Measurements from ENCODE around the gene DNAJB5. TPM values are rescaled to one million over a fixed set of nuclear protein-coding genes. Genes with fewer than 3 reads are reported as not detected.

DNAJB5 gene
- total RNA-seq, 1 donor from 2014 or later: 40.8 TPM

- no peak for DNase-seq (ENCODE audit: low spot score in 2 of 2)
- H3K4me1 ChIP-seq: peaks cover 16 to 33% of the 10 kb centered on the region in 2 donors
- H3K27me3 ChIP-seq: no peaks in the 10 kb centered on the region
- H3K9me3 ChIP-seq: no peaks in the 10 kb centered on the region
- peak overlapping the region; percentile 30 to 98 for H3K27ac ChIP-seq
- no peak overlapping the region for H3K4me3 ChIP-seq
- intact Hi-C loops (cut with DNase I): loop anchor here (10.0 kb wide), 3 partner anchors 568 to 1182 kb away; partner anchors contain the start of genes UBAP2 and UBE2R2
- peaks cover 26 to 31% of the 10 kb centered on the region in 2 donors for H3K36me3 ChIP-seq
- TF ChIP-seq CTCF (IDR thresholded peaks at IDR 0.05): no peak
These were observed 7.3 kb downstream of the DNAJB5 start for GRCh38 chr9:34996905-34997279.

GRCh38 chr9:34997379-34997781 is 7.8 kb downstream of the DNAJB5 start:
- Histone ChIP-seq H3K9me3 (no peaks in the 10 kb centered on the region), H3K27ac (peak overlapping the region; percentile 42 to 98), H3K36me3 (peaks cover 26 to 31% of the 10 kb centered on the region in 2 donors), H3K27me3 (no peaks in the 10 kb centered on the region), H3K4me1 (peaks cover 13 to 29% of the 10 kb centered on the region in 2 donors), H3K4me3 (no peak overlapping the region)
- no peak for DNase-seq (ENCODE audit: low spot score in 2 of 2)
- no peak for TF ChIP-seq CTCF (IDR thresholded peaks at IDR 0.05)
- intact Hi-C loops (cut with DNase I): loop anchor here (10.0 kb wide), 3 partner anchors 567 to 1183 kb away; partner anchors contain the start of genes UBAP2 and UBE2R2

GRCh38 chr9:34998266-34998665 is 8.7 kb downstream of the DNAJB5 start:
- no peaks in the 10 kb centered on the region for H3K9me3 ChIP-seq
- no peak for DNase-seq (ENCODE audit: low spot score in 2 of 2)
- H3K4me3 ChIP-seq: no peak overlapping the region
- H3K27me3 ChIP-seq: no peaks in the 10 kb centered on the region
- peaks cover 26 to 31% of the 10 kb centered on the region in 2 donors for H3K36me3 ChIP-seq
- peak overlapping the region; percentile 42 to 98 for H3K27ac ChIP-seq
- TF ChIP-seq CTCF (IDR thresholded peaks at IDR 0.05): no peak
- intact Hi-C loops (cut with DNase I): loop anchor here (10.0 kb wide), 3 partner anchors 567 to 1183 kb away; partner anchors contain the start of genes UBAP2 and UBE2R2
- H3K4me1 ChIP-seq: peaks cover 7 to 22% of the 10 kb centered on the region in 2 donors

GRCh38 chr9:34999576-34999975 is 10.0 kb downstream of the DNAJB5 start:
- intact Hi-C loops (cut with DNase I): loop anchor here (10.0 kb wide), 3 partner anchors 565 to 1185 kb away; partner anchors contain the start of genes UBAP2 and UBE2R2
- Histone ChIP-seq H3K27me3 (no peaks in the 10 kb centered on the region), H3K27ac (no peak overlapping the region), H3K4me1 (peaks cover 3 to 12% of the 10 kb centered on the region in 2 donors), H3K4me3 (no peak overlapping the region), H3K36me3 (peaks cover 26 to 31% of the 10 kb centered on the region in 2 donors), H3K9me3 (no peaks in the 10 kb centered on the region)
- no peak for TF ChIP-seq CTCF (IDR thresholded peaks at IDR 0.05)
- no peak for DNase-seq (ENCODE audit: low spot score in 2 of 2)

GRCh38 chr9:35000535-35001284 is 11.2 kb downstream of the DNAJB5 start:
- no peak for DNase-seq (ENCODE audit: low spot score in 2 of 2)
- TF ChIP-seq CTCF (IDR thresholded peaks at IDR 0.05): no peak

More at GRCh38 chr9:35000535-35001284, 11.2 kb downstream of the DNAJB5 start:
- H3K9me3 ChIP-seq: no peaks in the 10 kb centered on the region
- no peak overlapping the region for H3K4me3 ChIP-seq
- H3K27me3 ChIP-seq: no peaks in the 10 kb centered on the region
- H3K36me3 ChIP-seq: peaks cover 21 to 27% of the 10 kb centered on the region in 2 donors
- peaks cover 0 to 2% of the 10 kb centered on the region in 2 donors for H3K4me1 ChIP-seq
- intact Hi-C loops (cut with DNase I): no loop called here
- no peak overlapping the region for H3K27ac ChIP-seq

All from ascending aorta (tissue), 2 donors.